GM18517 (cell line): ENCODE results near the gene SERINC3.
"Not testable (repeated sequence)": the region's sequence is repeated elsewhere in the genome, so short reads cannot be mapped to it uniquely, and the experiment has no call there.

Experiments
- ATAC-seq: cut with Tn5 transposase; IDR thresholded peaks from one replicate; pipeline ENCODE4 v1.9.1; 2021; ENCODE audit warnings: mild to moderate bottlenecking, moderate library complexity; ENCODE audit not compliant: unreplicated experiment

SERINC3 gene

DNA sequence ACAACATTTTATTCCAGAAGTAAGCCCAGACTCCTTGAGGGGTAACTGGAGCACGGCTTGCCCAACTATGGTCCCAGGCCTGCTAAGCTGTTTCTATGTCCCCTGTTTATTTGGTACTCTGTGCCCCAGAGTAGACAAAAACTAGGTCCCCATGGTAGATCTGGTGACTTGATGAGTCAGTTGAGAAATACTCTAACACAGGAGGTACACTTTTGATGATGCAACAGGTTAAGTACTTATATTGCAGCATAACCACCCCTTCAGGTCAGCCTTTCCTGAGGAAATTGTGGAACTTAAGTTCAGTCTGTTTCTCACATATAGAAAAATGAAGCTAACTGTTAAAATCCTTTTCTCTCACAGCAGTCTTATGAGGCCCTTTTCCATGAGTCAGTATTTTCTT lies 26.6 kb downstream of the SERINC3 start:
- no peak for ATAC-seq

DNA sequence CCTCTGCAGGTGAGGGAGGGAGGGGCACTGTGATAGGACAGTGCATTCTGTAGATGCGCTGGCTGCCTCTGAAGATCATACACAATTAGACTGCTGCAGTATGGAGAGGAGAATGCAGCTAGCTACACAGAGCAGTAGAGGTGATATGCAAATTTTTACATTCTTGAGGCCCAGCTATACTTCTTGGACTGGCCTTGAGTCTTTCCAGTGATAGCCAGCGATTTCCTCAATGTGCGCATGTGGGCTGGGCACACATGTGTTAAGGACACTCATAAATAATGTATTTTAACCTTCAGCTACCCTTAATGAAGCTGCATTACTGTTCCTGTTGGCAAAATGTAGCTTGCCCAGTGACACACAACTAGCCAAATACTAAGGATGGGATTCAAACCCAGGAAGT lies 27.2 kb downstream of the SERINC3 start:
- no peak for ATAC-seq

DNA sequence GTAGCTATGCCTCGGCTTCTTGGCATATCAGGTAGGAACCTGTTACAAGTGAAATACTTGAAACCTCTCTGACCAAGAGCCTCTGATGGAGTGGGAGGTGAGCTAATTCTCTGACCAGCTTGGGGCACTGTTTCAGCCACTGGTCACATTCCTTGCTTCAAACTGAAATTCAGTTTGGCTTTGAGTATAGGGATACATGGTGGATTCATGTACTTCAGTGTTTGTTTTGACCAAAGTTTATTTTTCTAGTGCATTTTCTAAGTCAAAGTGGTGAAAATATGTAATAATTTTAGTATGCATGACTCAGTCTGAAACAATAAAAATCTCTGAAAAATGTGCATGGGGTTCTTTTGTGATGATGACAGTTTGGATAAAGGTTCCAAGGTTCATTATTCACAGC lies 27.6 kb downstream of the SERINC3 start:
- ATAC-seq, result no peak

DNA sequence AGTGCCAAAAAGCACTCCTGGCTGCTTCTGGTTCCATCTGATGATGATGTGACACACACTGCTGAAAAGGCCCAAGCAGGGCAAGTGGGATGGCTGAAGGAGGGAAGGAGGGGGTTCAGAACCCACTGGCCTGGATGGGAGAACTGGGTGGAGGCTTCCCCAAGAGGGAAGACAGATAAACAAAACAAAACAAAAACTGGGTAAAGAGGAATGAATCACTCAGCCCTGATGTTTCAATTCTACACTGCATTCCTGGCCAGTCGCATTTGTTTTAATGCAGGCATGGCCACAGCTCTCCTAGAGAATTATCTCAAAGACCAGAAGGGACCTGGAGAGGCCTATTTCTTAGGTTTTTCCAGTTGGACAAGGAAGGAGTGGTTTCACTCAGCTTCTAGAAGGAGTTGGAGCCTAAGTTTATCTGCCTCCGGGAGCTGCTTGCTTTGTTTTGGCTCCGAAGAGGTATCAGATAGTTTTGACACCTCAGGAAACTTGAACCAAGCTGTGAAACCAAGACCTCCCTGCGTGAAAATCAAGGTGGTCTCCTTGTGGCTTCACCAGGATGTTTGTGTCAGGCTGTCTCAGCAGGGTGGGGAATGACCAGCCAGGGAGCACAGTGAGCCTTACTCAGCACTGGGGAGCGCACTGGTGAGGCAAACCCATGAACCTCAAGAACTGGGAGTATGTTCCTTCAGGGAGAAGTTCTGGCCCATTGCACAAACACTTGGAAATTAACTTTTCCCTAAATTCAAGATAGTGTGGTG lies 30.1 kb downstream of the SERINC3 start:
- no peak for ATAC-seq

DNA sequence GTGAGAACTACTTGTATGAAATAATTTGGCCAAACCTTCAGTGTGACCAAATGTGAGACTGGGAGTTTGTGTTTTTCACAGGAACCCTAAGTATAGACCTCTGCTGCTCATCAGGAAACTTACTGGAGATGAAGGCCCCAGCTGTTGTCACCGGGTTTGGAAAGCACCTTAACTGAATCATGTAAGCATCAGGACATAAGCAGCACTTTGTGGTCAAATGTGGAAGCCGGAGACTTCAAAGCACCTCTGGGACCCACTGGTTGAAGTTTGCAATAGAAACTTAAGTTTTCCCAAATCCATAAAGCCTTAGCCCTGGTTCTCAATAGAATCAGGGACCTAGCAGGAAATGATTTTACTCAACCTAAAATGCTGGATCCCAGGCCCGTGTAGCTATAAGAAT lies 31.9 kb downstream of the SERINC3 start:
- ATAC-seq, result no peak

DNA sequence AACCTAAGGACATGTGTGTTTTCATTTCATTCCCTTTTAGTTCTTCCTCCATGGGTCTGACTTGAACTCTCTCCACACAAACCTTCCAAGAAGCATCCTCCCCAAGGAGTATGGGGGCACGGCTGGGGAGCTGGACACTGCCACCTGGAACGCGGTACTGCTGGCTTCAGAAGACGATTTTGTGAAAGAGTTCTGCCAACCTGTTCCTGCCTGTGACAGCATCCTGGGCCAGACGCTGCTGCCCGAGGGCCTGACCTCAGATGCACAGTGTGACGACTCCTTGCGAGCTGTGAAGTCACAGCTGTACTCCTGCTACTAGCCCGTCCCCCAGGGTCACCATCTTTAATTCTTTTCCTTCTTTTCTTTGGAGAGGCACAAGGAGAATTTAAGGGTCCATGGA lies 32.6 kb downstream of the SERINC3 start:
- ATAC-seq, result no peak

DNA sequence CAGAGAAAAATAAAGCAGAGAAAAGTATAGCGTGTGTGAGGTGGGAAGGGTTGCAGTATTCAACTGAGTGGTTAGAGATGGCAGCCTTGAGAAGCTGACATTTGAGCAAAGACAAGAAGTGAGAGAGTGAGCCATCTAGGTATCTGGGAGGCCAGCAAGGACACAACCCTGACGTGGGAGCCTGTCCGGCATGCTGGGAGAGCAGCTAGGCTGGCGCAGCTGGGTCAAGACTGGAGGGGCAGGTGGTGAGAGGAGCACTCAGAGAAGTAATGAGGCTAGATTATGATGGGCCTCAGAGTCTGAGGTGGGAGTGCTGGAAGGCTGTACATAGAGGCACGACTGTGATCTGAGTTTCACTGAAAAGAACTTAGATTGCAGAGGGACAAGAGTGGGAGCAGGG lies 33.3 kb downstream of the SERINC3 start:
- no peak for ATAC-seq

DNA sequence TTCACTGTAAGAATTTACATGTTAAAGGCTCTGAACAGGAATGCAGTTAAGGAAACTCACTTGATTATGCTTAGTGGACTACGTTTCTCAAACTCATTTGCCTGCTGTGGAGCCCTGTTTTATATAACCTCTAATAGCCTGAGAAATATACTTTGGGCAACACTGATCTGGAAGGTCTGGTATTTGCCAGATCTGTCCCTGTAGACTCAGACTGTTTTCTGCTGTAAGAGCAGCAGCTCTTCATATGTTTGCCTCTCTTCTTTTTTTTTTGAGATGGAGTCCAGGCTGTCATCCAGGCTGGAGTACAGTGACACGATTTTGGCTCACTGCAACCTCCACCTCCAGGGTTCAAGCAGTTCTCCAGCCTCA lies 36.1 kb downstream of the SERINC3 start:
- no peak for ATAC-seq

DNA sequence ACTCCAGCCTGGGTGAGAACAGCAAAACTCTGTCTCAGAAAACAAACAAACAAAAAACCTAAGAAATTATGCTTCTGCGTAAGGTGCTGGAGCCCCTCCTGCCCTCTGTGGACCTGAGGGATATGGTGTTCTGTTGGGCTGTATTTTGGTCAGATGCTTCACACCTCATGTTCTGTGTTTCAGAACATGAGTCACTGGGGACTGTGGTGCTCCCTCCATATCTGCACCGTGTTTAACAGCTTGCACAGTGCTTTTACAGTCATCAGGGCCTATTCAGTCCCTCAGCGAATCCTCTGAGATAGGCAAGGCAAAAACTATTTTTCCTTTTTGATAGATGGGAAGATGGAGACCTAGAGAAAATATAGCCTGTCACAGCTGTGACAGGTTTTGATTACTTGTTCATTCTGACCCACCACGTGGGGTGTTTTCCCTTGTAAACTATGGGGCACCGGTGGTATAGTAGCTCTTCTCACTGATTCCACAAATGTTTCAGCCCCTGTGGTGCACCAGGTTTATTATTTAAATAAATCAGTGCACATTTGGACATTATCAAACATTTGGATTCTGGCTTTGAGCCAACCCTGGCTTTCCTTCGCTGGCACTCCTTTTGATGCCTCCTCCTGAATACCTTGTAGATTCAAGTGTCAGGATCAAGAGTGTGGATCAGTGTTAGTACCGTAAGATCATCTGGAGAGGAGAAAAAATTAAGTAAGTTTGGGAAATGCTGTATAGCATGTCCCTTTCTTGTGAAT lies 36.6 kb downstream of the SERINC3 start:
- no peak for ATAC-seq

DNA sequence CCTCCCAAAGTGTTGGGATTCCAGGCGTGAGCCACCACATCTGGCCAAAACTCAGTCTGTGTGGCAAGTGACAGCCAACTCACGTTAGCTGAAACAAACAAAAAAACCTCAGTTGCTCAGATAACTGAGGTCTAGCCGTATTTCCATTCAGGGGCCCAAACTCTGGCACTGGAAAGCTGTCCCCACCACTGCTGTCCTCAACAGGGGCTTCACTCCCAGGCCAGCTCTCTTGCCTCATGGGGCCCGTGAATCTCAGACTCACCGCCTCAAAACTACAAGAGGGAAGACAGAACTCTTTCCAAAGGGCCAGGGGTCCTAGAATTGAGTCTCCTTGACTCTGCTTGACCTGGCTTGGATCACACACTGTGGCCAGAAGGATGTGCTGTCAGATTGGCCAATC lies 38.8 kb downstream of the SERINC3 start:
- no peak for ATAC-seq

DNA sequence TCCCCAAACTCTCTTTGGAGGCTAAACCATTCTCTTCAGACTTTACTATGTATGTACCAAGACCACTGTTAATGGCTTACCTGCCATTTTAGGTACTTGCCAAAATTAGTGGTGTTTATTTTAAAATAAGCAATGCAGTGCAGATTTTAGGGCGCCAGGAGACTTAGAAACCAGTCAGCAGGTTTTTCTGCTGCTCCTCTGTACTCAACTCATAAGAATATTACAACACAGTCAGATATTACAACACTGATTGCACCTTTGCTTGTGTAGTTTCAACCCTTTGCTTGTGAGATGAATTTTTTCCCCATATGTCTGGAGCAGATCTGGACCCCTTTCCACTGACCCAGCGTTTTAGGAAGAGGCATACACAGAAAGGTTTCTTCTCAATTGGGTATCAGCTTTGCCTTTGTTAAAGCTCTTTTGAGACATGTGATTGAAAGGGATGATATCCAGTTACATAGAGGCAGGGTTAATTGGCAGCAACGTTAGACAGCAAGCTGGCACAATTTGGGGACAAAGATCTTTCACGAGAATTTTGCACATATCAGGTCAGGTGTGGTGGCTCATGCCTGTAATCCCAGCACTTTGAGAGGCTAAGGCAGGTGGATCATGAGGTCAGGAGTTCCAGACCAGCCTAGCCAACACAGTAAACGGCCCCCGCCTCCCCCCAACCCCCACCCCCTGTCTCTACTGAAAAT lies 40.0 kb downstream of the SERINC3 start:
- no peak for ATAC-seq

DNA sequence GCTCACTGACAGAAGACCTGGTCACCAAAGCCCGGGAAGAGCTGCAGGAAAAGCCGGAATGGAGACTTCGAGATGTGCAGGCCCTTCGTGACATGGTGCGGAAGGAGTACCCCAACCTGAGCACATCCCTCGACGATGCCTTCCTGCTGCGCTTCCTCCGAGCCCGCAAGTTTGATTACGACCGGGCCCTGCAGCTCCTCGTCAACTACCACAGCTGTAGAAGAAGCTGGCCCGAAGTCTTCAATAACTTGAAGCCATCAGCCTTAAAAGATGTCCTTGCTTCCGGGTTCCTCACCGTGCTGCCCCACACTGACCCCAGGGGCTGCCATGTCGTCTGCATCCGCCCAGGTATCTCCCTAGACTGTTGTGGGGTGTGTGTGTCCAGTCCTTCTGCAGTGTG lies 41.8 kb downstream of the SERINC3 start:
- no peak for ATAC-seq

DNA sequence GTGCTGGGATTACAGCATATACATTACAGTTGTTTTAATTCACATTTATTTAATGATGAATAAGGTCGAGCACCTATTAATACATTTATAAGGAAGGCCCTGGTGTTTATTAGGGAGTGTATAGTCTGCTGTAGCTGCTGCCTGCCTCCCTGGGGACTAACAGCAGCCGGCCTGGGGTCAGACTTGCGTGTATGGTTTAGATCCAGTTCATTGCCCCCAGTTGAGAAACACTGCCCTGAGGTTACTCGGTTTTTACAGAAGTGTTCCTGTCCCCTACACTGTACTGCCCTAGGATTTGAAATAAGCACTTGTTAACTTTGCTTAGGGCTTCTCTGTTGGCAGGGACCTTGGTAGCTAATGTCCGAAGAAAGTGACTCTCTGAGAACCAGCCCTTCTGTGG lies 42.2 kb downstream of the SERINC3 start:
- no peak for ATAC-seq

DNA sequence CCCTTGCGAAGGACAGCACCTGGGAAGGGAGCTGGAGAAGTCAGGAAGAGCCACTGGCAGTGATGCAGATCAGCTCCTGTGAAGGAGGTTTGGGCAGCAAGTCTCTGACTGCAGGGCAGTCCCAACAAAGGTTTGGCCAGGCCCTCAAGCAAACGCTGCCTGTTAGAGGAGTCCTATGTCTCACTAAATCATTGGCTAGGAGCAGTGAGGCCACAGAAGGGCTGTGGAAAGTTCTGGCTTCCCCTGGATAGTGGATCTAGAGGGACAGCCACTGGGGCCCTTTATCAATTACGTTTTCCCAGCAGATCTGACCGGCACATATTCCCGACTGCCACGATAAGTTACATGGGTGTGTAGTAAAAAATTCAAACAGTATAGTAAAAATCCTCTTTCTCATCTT lies 43.7 kb downstream of the SERINC3 start:
- ATAC-seq, result no peak

DNA sequence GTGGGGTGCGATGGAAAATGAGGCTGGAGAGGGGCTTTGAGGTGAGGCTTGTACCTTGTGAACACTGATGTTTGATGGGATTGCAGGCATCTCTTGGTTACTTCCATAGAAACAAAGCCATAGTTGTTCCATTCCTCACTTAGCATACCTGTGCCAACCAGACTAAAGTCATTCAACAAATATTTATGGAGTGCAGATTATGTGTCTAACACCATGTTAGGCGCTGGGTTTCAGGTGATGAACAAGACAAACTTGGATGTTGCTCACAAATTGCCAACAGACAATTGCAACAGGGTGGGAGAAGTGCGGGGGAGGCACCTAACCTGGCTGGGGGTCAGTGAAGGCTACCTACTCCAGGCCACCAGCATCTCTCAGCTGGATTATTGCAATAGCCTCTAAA lies 44.7 kb downstream of the SERINC3 start:
- no peak for ATAC-seq

DNA sequence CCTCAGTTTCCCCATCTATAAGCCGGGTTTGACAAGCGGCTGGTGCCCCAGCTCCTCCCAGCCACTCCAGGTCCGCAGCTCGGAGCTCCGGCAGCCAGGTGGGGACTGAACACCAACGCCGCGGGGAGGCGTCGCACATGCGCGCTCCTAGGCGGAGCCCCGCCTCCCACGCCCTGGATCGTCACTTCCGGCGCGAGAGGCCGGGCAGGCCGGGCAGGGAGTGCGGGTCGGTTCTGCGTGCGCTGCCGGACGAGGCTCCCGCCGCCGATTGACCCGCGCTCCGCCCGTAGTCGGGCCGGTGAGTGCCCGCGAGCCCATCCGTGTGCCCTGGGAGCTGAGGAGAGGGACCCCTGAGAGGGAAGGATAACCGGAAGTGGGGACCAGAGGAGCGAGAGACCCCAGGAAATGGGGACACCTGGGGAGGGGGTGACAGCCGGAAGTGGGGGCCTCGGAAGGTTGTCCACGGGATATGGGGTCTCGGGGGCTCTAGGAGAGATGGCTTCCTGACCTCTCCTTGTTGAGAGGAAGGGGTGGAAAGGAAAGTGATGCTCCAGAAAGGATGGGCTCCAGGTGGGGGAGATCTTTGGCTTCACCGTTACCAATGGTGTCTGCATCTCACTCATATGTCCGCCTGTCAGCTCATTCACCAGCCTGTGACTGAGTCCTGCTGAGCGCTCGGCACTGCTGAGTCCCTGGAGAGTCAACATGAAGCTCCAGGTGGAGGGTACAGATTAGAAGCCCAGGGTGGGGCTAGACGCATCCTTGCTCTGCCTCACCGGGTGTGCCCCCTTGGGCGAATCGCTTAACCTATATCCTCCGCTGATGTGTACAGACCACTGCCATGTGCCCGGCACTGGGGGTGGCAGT lies 45.9 kb downstream of the SERINC3 start, which contains the start of gene TTPAL:
Gene TTPAL (plus strand): TSS at position 181 of the 867 bp plus-strand sequence. CDS start 4,126 bp downstream, outside the sequence.
- ATAC-seq, result peak; percentile 88

DNA sequence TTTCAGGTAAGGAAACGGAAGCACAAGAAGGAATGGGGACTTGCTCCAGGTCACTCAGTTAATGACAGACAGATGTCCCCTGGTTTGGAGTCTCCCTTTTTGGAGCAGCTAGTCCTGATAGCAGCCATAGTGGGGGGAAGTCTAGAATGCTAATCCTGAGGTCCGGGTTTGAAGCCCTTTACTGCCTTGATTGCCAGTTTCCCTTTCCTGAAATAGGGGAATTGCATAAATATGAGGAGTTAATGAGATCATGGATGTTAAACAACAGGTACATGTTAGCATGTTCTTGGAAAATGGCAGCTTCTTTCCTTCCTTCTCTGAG lies 46.5 kb downstream of the SERINC3 start:
- no peak for ATAC-seq

DNA sequence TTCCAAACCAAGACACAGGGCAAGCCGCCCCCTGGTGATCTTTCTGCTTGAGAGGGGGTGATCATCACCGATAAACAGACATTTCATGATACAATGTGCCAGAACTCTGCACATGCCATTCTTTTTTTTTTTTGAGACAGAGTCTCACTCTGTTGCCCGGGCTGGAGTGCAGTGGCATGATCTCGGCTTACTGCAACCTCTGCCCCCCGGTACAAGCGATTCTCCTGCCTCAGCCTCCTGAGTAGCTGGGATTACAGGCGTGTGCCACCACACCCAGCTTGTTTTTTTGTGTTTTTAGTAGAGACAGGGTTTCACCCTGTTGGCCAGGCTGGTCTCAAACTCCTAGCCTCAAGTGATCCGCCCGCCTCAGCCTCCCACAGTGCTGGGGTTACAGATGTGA lies 49.6 kb downstream of the SERINC3 start:
- not testable (repeated sequence) for ATAC-seq

DNA sequence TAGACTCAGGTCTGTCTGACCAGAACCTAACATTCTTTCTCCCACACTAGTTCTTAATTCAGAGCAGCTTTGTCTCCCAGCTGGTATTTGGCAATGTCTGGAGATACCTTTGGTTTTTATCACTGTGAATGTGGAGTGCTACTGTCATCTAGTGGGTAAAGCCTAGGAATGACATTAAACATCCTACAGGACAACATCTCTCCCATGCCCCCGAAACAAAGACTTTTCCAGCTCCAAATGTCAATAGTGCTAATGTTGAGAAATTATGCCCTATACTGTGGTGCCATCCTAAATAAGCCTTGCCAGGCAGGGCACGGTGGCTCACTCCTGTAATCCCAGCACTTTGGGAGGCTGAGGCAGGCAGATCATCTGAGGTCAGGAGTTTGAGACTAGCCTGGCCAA lies 50.4 kb downstream of the SERINC3 start:
- ATAC-seq, result no peak

DNA sequence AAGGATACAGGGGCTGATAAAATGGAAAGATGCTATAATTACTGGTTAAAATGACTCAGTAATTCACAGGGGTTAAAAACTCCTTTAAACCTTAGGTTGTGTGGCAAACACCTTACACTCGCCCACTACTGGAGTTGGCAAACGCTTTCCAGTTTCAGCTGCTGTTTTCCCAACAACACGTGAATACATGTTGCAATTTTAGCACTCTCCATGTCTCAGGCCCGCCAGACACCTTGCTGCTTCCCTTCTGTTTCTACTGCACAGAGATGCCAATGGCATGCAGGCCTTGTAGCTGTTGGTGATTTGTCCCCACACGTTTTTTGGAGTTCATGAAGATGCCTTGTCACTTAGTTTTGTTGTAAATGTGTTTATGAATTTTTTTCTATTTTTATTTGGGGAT lies 51.5 kb downstream of the SERINC3 start:
- no peak for ATAC-seq
